Tibial nerve (tissue), 4 donors: ENCODE data around the gene HNRNPU. TPM values are rescaled to one million over a fixed set of nuclear protein-coding genes. Genes with fewer than 3 reads are reported as not detected.

Experiments used
- DNase-seq, 2 donors: peaks; one replicate each; pipeline ENCODE4 v3.0.0-alpha.2; 2019; ENCODE audit warnings: low spot score in 2 of 2
- H3K27ac ChIP-seq, 4 donors: fragments of 200-600 bp; sonication (generic) in 3 of 4; one replicate each; pipeline ENCODE4 v1.5.1; 2017 to 2019; ENCODE audit warnings: mild to moderate bottlenecking in 1 of 4
- H3K27me3 ChIP-seq, 2 donors: fragments of 200-600 bp; sonication (generic) in 1 of 2; one replicate each; pipeline versions ENCODE4 v1.5.1 to v1.6.0; 2017 to 2019
- H3K36me3 ChIP-seq, 3 donors: fragments of 200-600 bp; sonication (generic); one replicate each; pipeline ENCODE4 v1.5.1; 2018 to 2019
- H3K4me1 ChIP-seq, 4 donors: fragments of 200-600 bp; sonication (generic) in 3 of 4; one replicate each; pipeline ENCODE4 v1.5.1; 2017 to 2019
- H3K4me3 ChIP-seq, 4 donors: fragments of 200-600 bp; sonication (generic) in 3 of 4; one replicate each; pipeline ENCODE4 v1.5.1; 2017 to 2019; ENCODE audit warnings: mild to moderate bottlenecking in 1 of 4, moderate library complexity in 1 of 4
- H3K9me3 ChIP-seq, 4 donors: fragments of 200-600 bp; sonication (generic) in 3 of 4; one replicate each; pipeline ENCODE4 v1.5.1; 2017 to 2019
- EP300 ChIP-seq, 2 donors: sonication (generic); formaldehyde crosslinking; IDR thresholded peaks; one replicate each; pipeline ENCODE4 v1.6.1; 2017; ENCODE audit warnings: antibody characterized with exemption in 2 of 2, mild to moderate bottlenecking in 1 of 2
- POLR2A ChIP-seq, 2 donors: fragments of 450-650 bp; IDR thresholded peaks; one replicate each; pipeline ENCODE4 v1.6.1; 2017; ENCODE audit warnings: antibody characterized with exemption in 2 of 2, mild to moderate bottlenecking in 2 of 2, moderate library complexity in 2 of 2
- WGBS, 2 donors: methylation state at CpG; one replicate each; pipeline ENCODE4 v1.1.5; 2018; 5-methylcytosine and 5-hydroxymethylcytosine counted together
- total RNA-seq, 4 donors: library from RNA; depleted of rRNA; stranded (reverse); fragments of >200 nt; gene quantifications; one replicate each; pipeline ENCODE4 v1.1.0, GENCODE V29; 2016
- TF ChIP-seq, protein P1 (sequence below), 5 experiments: fragments of 200-600 bp in 3 of 5; fragments of 450-650 bp in 2 of 5; sonication (generic) in 3 of 5; IDR thresholded peaks; one replicate each; pipeline ENCODE4 v1.5.1; 2016 to 2019; ENCODE audit warnings: antibody characterized with exemption in 5 of 5, mild to moderate bottlenecking in 3 of 5, moderate library complexity in 2 of 5

Gene HNRNPU
- total RNA-seq, 4 donors from 2014 or later: 344 to 503 (median 410) TPM

DNA sequence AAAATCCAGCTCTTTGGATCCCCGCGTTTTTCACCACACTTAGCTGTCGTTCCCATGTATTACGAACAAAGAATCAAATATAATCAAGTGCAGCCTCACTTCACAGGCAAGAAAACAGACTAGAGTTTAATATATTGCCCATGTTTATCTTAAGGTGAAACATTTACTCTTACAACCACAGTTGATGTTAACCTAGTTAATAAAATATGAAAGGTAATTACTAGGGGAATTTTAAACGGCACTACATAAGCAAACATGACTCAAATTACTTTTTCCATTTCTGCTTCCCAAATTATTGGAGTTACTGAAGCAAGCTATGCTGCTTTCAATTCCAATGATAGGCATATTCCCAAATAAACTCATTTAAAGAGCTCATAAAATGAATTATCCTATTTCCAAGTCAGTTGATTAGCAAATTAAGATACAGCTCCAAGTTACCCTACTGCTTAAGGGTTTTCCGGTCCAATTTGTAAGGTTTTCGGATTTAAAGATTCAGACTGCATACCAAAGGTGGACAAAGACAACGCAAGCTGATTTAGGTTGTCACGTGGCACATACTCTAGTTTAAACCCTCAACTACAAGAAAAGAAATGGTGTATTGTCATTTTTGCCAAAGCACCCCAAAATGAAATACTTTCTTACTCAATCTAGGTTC lies 22.9 kb downstream of the HNRNPU start:
- peaks cover 2 to 70% (median 14%) of the 10 kb centered on the region in 3 donors for H3K36me3 ChIP-seq

DNA sequence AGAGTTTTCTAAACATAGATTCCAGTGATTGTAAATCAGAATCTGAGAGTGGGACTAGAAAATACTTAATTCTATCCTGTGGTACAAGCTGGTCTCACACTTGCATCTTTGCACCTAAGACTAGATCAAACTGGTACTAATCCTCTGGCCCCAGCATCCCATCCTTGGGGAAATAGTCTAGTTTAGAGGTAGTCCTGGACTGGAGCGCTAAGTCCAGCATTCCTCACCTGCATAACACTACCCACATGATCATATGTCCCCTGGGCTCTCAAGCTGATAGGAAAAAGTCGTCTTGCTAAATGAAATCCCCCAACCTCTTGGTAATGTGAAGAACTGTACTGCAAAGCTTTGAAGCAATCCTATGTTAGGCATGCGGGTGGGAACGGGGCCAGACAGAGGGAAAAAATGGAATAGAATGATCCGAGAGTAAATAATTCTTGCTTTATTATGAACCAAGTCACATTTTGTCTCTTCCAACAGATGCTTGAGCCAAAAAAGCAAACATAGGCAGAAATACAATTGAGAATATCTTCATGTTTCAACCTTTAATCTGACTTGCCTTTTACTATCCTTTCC lies 24.0 kb downstream of the HNRNPU start:
- H3K4me3 ChIP-seq: no peak overlapping the region
- H3K4me1 ChIP-seq: peaks cover 0 to 59% (median 10%) of the 10 kb centered on the region in 4 donors
- whole genome bisulfite sequencing, 2 donors: 57 to 58% methylated on average over 5 of the region's 5 CpGs
- no peaks in the 10 kb centered on the region for H3K27me3 ChIP-seq
- H3K36me3 ChIP-seq: peaks cover 2 to 59% (median 14%) of the 10 kb centered on the region in 3 donors
- no peak for TF ChIP-seq POLR2A (IDR thresholded peaks at IDR 0.05)
- peak overlapping the region in 1 of 4 donors; percentile 41 for H3K27ac ChIP-seq
- no peak for DNase-seq
- H3K9me3 ChIP-seq: no peaks in the 10 kb centered on the region

More for the DNA sequence above, 22.9 kb downstream of the HNRNPU start:
- H3K27me3 ChIP-seq: no peaks in the 10 kb centered on the region
- H3K27ac ChIP-seq: peak overlapping the region in 1 of 4 donors; percentile 41
- H3K4me1 ChIP-seq: peaks cover 0 to 57% (median 9%) of the 10 kb centered on the region in 4 donors
- TF ChIP-seq EP300 (IDR thresholded peaks at IDR 0.05) (no peak), POLR2A (IDR thresholded peaks at IDR 0.05) (no peak)
- TF ChIP-seq, protein P1, sequence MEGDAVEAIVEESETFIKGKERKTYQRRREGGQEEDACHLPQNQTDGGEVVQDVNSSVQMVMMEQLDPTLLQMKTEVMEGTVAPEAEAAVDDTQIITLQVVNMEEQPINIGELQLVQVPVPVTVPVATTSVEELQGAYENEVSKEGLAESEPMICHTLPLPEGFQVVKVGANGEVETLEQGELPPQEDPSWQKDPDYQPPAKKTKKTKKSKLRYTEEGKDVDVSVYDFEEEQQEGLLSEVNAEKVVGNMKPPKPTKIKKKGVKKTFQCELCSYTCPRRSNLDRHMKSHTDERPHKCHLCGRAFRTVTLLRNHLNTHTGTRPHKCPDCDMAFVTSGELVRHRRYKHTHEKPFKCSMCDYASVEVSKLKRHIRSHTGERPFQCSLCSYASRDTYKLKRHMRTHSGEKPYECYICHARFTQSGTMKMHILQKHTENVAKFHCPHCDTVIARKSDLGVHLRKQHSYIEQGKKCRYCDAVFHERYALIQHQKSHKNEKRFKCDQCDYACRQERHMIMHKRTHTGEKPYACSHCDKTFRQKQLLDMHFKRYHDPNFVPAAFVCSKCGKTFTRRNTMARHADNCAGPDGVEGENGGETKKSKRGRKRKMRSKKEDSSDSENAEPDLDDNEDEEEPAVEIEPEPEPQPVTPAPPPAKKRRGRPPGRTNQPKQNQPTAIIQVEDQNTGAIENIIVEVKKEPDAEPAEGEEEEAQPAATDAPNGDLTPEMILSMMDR (IDR thresholded peaks at IDR 0.05): no peak
- H3K4me3 ChIP-seq: no peak overlapping the region
- WGBS, 2 donors: 82 to 86% methylated on average over 9 of the region's 9 CpGs
- H3K9me3 ChIP-seq: no peaks in the 10 kb centered on the region
- DNase-seq: no peak

- Histone ChIP-seq H3K27ac (no peak overlapping the region), H3K9me3 (no peaks in the 10 kb centered on the region), H3K4me1 (peaks cover 0 to 59% (median 10%) of the 10 kb centered on the region in 4 donors), H3K27me3 (no peaks in the 10 kb centered on the region), H3K4me3 (no peak overlapping the region), H3K36me3 (peaks cover 2 to 52% (median 10%) of the 10 kb centered on the region in 3 donors)
- TF ChIP-seq EP300 (IDR thresholded peaks at IDR 0.05) (no peak), POLR2A (IDR thresholded peaks at IDR 0.05) (no peak)
- TF ChIP-seq, protein P1 (IDR thresholded peaks at IDR 0.05): no peak
- 71 to 79% methylated on average over 2 of the region's 2 CpGs for WGBS, 2 donors
- DNase-seq: no peak
Observed at GRCh38 chr1:244839656-244840055, 24.7 kb downstream of the HNRNPU start.

DNA sequence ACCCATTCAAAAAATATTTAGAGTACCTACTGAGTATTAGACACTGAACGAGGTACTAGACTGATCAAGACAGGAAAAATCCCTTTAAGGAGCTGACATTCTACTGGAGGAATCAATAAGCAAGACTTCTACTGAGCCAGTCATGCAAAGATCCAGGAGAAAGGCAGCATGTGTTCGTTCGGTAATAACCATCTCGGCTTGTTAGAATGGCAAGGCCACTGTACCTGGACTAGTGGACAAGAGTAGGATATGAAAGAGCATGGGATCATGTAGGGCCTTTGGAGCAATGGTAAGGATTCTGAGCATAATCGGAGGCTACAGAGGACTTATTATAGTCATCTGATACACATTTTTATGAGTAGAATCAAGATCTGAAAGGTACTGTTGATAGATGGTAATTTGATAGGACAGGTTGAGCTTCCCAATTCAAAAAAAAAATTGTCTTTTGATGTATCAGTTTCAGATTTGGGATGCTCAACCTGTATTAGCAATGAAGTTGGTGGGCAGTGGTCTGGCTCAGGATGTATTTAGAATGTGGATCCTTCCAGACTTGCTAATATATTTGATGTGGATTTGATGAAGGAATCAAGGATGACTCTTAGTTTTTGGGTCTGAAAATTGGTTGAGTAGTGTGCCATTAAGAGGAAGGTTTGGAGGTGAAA lies 26.6 kb downstream of the HNRNPU start:
- peak overlapping the region in 2 of 4 donors; percentile 99 to 100 for H3K27ac ChIP-seq
- no peaks in the 10 kb centered on the region for H3K27me3 ChIP-seq

DNA sequence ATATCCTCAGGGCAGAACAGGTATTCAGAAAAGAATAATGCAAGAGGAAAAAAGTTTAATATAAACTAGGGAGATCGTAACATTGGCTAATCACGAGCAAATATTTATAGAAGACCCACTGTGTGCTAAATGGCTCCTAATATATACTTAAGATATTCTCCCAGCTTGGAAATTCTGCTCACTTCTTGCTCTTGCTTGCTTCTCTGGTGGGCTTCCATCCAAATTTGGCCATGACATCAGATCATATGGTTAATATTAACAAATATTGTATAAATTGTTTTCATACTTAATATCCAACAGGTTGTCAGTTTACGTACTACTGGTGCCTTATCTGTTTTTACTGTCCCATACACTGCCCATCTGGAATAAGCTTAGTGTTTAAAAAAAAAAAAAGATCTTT lies 27.8 kb downstream of the HNRNPU start:
- peak overlapping the region; percentile 67 to 92 (median 78) for H3K4me3 ChIP-seq
- 13 to 15% methylated on average over 3 of the region's 3 CpGs for WGBS, 2 donors
- H3K9me3 ChIP-seq: no peaks in the 10 kb centered on the region
- DNase-seq: no peak
- peaks cover 0 to 49% (median 10%) of the 10 kb centered on the region in 4 donors for H3K4me1 ChIP-seq
- peak overlapping the region; percentile 99 to 100 (median 100) for H3K27ac ChIP-seq
- peaks cover 0 to 22% (median 0%) of the 10 kb centered on the region in 3 donors for H3K36me3 ChIP-seq
- no peak for TF ChIP-seq EP300 (IDR thresholded peaks at IDR 0.05)
- no peak for TF ChIP-seq POLR2A (IDR thresholded peaks at IDR 0.05)
- TF ChIP-seq, protein P1 (IDR thresholded peaks at IDR 0.05): no peak
- no peaks in the 10 kb centered on the region for H3K27me3 ChIP-seq

More for the DNA sequence above, 26.6 kb downstream of the HNRNPU start:
- peaks cover 0 to 58% (median 10%) of the 10 kb centered on the region in 4 donors for H3K4me1 ChIP-seq
- 81 to 83% methylated on average over 5 of the region's 5 CpGs for WGBS, 2 donors
- H3K4me3 ChIP-seq: no peak overlapping the region
- DNase-seq: no peak
- H3K9me3 ChIP-seq: no peaks in the 10 kb centered on the region
- TF ChIP-seq POLR2A (IDR thresholded peaks at IDR 0.05) (no peak), EP300 (IDR thresholded peaks at IDR 0.05) (peak in 1 of 2 donors; percentile 36)
- TF ChIP-seq, protein P1 (IDR thresholded peaks at IDR 0.05): no peak
- peaks cover 0 to 33% (median 0%) of the 10 kb centered on the region in 3 donors for H3K36me3 ChIP-seq
